Natural killer cell (primary cell): ENCODE measurements around the gene TPRN. TPM values are rescaled to one million over a fixed set of nuclear protein-coding genes. Genes with fewer than 3 reads are reported as not detected.
A peak's percentile ranks its signal among the peaks of the same experiment; 100 is the strongest.

Experiments used
- ATAC-seq, 3 donors: fragments of 150-1000 bp in 2 of 3; fragments of 200-7000 bp in 1 of 3; cut with Tn5 transposase; 1 replicate in 1 of 3; 2 replicates in 2 of 3; pipeline ENCODE4 v1.10.0; 2021; ENCODE audit warnings: mild to moderate bottlenecking in 2 of 3, moderate library complexity in 2 of 3
- DNase-seq, 2 donors: peaks; one replicate each; pipeline versions ENCODE4 v3.0.0 to v3.0.0-alpha.2; 2013 to 2021; ENCODE audit warnings: mixed read lengths in 1 of 2
- H3K27ac ChIP-seq: one replicate; pipeline ENCODE4 v1.5.1; 2013; ENCODE audit warnings: mild to moderate bottlenecking, low read length
- H3K27me3 ChIP-seq: one replicate; pipeline ENCODE4 v1.6.1; 2013; ENCODE audit warnings: low read length; ENCODE audit not compliant: control insufficient read depth, insufficient read depth
- H3K36me3 ChIP-seq: one replicate; pipeline ENCODE4 v1.6.1; 2013; ENCODE audit warnings: low read length; ENCODE audit not compliant: control insufficient read depth, insufficient read depth
- H3K4me1 ChIP-seq: one replicate; pipeline ENCODE4 v1.6.1; 2013; ENCODE audit warnings: low read length; ENCODE audit not compliant: control insufficient read depth, insufficient read depth
- H3K4me3 ChIP-seq: one replicate; pipeline ENCODE4 v1.5.1; 2013; ENCODE audit warnings: low read length
- H3K9me3 ChIP-seq: one replicate; pipeline ENCODE4 v1.6.1; 2013; ENCODE audit warnings: low read length; ENCODE audit not compliant: control insufficient read depth, insufficient read depth
- H3K27ac Mint-ChIP-seq, 2 donors: one replicate each; pipeline ENCODE4 v1.8.0; 2022; ENCODE audit warnings: mild to moderate bottlenecking in 2 of 2, mixed read lengths in 2 of 2, moderate library complexity in 1 of 2
- H3K27me3 Mint-ChIP-seq, 2 donors: one replicate each; pipeline ENCODE4 v1.8.0; 2022; ENCODE audit warnings: low read depth in 2 of 2, mixed read lengths in 2 of 2
- H3K36me3 Mint-ChIP-seq: one replicate; pipeline ENCODE4 v1.8.0; 2022; ENCODE audit warnings: mixed read lengths
- H3K4me1 Mint-ChIP-seq, 2 donors: one replicate each; pipeline ENCODE4 v1.8.0; 2022; ENCODE audit warnings: mixed read lengths in 2 of 2
- H3K4me3 Mint-ChIP-seq: one replicate; pipeline ENCODE4 v1.8.0; 2022; ENCODE audit warnings: mild to moderate bottlenecking, moderate library complexity, mixed read lengths
- H3K9me3 Mint-ChIP-seq, 2 donors: one replicate each; pipeline ENCODE4 v1.8.0; 2022; ENCODE audit warnings: mixed read lengths in 2 of 2
- WGBS: methylation state at CpG from one replicate; pipeline ENCODE4 v1.1.7; 2013; ENCODE audit warnings: missing lambda C conversion rate; ENCODE audit not compliant: insufficient coverage; 5-methylcytosine and 5-hydroxymethylcytosine counted together
- intact Hi-C: fragments of 100-400 bp; cut with micrococcal nuclease; formaldehyde crosslinking; loops from one replicate; pipeline ENCODE4 v1.14.2; 2022
- total RNA-seq, 4 donors: library from RNA; stranded (reverse); fragments of 120-200 nt in 1 of 4; gene quantifications; one replicate each; pipeline versions ENCODE4 v1.2.3 to v1.2.4, GENCODE V29; 2013 to 2022
- TF ChIP-seq, protein P1 (sequence below): fragments of 200-600 bp; IDR thresholded peaks from one replicate; pipeline ENCODE4 v1.8.0; 2022; ENCODE audit warnings: antibody characterized with exemption

TPRN gene, protein sequence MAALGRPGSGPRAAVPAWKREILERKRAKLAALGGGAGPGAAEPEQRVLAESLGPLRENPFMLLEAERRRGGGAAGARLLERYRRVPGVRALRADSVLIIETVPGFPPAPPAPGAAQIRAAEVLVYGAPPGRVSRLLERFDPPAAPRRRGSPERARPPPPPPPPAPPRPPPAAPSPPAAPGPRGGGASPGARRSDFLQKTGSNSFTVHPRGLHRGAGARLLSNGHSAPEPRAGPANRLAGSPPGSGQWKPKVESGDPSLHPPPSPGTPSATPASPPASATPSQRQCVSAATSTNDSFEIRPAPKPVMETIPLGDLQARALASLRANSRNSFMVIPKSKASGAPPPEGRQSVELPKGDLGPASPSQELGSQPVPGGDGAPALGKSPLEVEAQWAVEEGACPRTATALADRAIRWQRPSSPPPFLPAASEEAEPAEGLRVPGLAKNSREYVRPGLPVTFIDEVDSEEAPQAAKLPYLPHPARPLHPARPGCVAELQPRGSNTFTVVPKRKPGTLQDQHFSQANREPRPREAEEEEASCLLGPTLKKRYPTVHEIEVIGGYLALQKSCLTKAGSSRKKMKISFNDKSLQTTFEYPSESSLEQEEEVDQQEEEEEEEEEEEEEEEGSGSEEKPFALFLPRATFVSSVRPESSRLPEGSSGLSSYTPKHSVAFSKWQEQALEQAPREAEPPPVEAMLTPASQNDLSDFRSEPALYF
- 10 to 100 TPM in 1 of 3 donors, 1 to 10 TPM in 2; 8.2 to 10.6 (median 8.4) TPM for total RNA-seq
- total RNA-seq (2013): 4.0 TPM

DNA sequence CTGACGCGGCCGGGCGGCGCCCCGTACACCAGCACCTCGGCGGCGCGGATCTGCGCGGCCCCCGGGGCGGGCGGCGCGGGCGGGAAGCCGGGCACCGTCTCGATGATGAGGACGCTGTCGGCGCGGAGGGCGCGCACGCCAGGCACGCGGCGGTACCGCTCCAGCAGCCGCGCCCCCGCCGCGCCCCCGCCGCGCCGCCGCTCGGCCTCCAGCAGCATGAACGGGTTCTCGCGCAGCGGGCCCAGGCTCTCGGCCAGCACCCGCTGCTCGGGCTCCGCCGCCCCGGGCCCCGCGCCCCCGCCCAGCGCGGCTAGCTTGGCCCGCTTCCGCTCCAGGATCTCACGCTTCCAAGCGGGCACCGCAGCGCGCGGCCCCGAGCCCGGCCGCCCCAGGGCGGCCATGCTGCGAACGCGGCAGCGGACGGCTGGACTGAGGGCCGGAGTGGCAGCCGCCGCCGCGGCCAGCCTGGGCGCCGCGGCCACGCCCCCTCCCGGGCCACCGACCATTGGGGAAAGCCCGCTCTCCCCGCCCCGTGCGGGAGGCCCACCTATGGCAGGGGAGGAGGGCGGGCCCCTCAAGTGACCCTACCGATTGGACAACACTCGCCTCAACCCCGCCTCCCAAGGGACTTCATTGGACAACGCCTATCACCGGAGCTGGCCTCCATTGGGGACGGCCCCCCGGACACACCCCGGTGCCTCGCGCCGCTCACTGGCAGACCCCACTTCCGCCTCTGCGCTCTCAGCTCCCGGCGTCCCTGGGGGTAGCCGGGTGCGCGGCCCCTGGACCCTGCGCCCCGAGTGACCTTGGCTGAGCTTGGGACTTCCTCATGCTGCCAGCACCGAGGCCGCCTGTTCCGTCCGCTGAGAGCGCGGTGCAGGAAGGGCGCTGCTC, at the start of gene TPRN:
TSS of gene TPRN (minus strand) at position 431 of the 894 bp plus-strand sequence. CDS start at position 401, 30 bp downstream.
- no peaks in the 10 kb centered on the region for H3K27me3 ChIP-seq
- TF ChIP-seq, protein P1, sequence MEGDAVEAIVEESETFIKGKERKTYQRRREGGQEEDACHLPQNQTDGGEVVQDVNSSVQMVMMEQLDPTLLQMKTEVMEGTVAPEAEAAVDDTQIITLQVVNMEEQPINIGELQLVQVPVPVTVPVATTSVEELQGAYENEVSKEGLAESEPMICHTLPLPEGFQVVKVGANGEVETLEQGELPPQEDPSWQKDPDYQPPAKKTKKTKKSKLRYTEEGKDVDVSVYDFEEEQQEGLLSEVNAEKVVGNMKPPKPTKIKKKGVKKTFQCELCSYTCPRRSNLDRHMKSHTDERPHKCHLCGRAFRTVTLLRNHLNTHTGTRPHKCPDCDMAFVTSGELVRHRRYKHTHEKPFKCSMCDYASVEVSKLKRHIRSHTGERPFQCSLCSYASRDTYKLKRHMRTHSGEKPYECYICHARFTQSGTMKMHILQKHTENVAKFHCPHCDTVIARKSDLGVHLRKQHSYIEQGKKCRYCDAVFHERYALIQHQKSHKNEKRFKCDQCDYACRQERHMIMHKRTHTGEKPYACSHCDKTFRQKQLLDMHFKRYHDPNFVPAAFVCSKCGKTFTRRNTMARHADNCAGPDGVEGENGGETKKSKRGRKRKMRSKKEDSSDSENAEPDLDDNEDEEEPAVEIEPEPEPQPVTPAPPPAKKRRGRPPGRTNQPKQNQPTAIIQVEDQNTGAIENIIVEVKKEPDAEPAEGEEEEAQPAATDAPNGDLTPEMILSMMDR: no peak
- no peaks in the 10 kb centered on the region for H3K36me3 Mint-ChIP-seq
- H3K27ac ChIP-seq: peak within 1 kb of the TSS; percentile 82
- intact Hi-C loops: loop anchor here (1.0 to 5.0 kb wide), 2 partner anchors 11 to 42 kb away; partner anchors contain the start of gene TUBB4B
- H3K4me3 Mint-ChIP-seq: peak within 1 kb of the TSS; percentile 90
- under 1% methylated on average over 118 of the region's 118 CpGs for WGBS
- H3K4me1 Mint-ChIP-seq: peaks cover 16 to 32% of the 10 kb centered on the region in 2 donors
- no peaks in the 10 kb centered on the region for H3K9me3 Mint-ChIP-seq
- H3K36me3 ChIP-seq: no peaks in the 10 kb centered on the region
- peak within 1 kb of the TSS; percentile 83 to 86 for H3K27ac Mint-ChIP-seq
- H3K4me3 ChIP-seq: peak within 1 kb of the TSS; percentile 75
- H3K9me3 ChIP-seq: no peaks in the 10 kb centered on the region
- H3K27me3 Mint-ChIP-seq: no peaks in the 10 kb centered on the region
- peaks cover 39% of the 10 kb centered on the region for H3K4me1 ChIP-seq
- peak; percentile 92 to 99 (median 94) for ATAC-seq
- peak; percentile 98 for DNase-seq

DNA sequence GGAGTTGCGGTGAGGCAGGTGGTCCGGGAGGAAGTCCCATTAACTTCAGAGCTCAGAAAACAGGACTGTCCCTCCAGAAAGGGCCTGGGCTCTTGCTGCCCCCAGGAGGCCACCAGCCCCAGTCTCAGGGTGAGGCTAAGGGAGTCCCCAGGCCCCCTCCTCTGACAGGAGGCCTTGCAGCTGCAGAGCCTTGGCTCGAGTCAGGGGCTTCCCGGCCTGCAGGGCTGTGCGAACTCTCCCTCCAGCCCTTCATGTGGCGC, 47.3 kb upstream of the TPRN start:
- Mint-ChIP-seq H3K27ac (no peak overlapping the region), H3K27me3 (no peaks in the 10 kb centered on the region), H3K9me3 (no peaks in the 10 kb centered on the region), H3K4me1 (peaks cover 5 to 9% of the 10 kb centered on the region in 2 donors), H3K36me3 (no peaks in the 10 kb centered on the region), H3K4me3 (no peak overlapping the region)
- Histone ChIP-seq H3K4me1 (peaks cover 2% of the 10 kb centered on the region), H3K9me3 (no peaks in the 10 kb centered on the region), H3K4me3 (no peak overlapping the region), H3K27ac (no peak overlapping the region), H3K36me3 (peaks cover 9% of the 10 kb centered on the region), H3K27me3 (no peaks in the 10 kb centered on the region)
- 95% methylated on average over 6 of the region's 6 CpGs for WGBS
- ATAC-seq (no peak), DNase-seq (no peak)
- TF ChIP-seq, protein P1: no peak
- intact Hi-C loops: no loop called here

DNA sequence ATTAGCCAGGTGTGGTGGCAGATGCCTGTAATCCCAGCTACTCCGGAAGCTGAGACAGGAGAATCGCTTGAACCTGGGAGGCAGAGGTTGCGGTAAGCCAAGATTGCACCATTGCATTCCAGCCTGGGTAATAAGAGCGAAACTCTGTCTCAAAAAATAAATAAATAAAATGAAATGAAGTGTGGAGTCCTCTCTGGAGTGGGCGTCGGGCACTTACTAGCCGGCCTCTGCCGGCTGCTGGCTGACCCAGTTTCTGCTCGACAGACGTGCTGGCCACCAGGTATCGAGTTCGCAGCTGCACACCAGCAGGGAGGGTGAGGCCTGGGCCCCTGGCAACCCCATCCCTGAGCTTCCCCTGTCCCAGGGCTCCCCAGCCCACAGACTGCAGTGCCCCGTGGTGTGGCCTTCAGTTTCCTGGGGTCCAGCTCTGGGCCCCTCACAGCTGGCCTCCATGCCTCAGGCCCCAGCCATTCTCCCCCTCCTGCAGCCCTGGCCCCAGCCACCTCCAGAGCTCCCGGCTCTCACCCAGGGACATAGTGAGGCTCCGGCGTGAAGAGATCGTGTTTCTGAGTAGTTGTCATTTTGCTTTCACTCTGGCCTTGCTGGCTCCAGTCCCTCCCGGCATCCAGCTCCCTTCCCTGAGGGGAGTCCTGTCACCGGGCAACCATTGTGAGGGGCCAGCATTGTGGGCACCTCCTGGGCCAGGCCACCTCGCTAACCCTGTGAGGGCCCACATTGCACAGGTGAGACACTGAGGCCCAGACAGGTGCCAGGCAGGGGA, 46.8 kb upstream of the TPRN start:
- H3K4me1 ChIP-seq: peaks cover 7% of the 10 kb centered on the region
- Mint-ChIP-seq H3K9me3 (no peaks in the 10 kb centered on the region), H3K27me3 (no peaks in the 10 kb centered on the region), H3K27ac (no peak overlapping the region), H3K4me3 (no peak overlapping the region), H3K4me1 (peaks cover 11 to 14% of the 10 kb centered on the region in 2 donors), H3K36me3 (no peaks in the 10 kb centered on the region)
- no peaks in the 10 kb centered on the region for H3K9me3 ChIP-seq
- no peak for ATAC-seq
- DNase-seq: no peak
- H3K27ac ChIP-seq: no peak overlapping the region
- no peak overlapping the region for H3K4me3 ChIP-seq
- H3K27me3 ChIP-seq: no peaks in the 10 kb centered on the region
- peaks cover 14% of the 10 kb centered on the region for H3K36me3 ChIP-seq
- intact Hi-C loops: no loop called here
- TF ChIP-seq, protein P1: no peak
- 89% methylated on average over 20 of the region's 20 CpGs for WGBS
